Trophoblast cell (in vitro differentiated cells and primary cell): ENCODE results near the gene BMERB1.
A peak's percentile ranks its signal among the peaks of the same experiment; 100 is the strongest.
"Not testable (repeated sequence)": the region's sequence is repeated elsewhere in the genome, so short reads cannot be mapped to it uniquely, and the experiment has no call there.

ENCODE experiments used
- DNase-seq, 2 donors: peaks; one replicate each; pipeline ENCODE4 v3.0.0-alpha.2; 2016
- H2AFZ ChIP-seq: 2 replicates; pipeline ENCODE4 v1.6.1; 2013; ENCODE audit warnings: low read length, moderate library complexity, mild to moderate bottlenecking; ENCODE audit not compliant: insufficient read depth, poor library complexity
- H2AK5ac ChIP-seq: 2 replicates; pipeline ENCODE4 v1.6.1; 2013; ENCODE audit warnings: mild to moderate bottlenecking, low read length
- H2BK120ac ChIP-seq: 2 replicates; pipeline ENCODE4 v1.6.1; 2013; ENCODE audit warnings: low read length, mild to moderate bottlenecking, moderate library complexity; ENCODE audit not compliant: insufficient read depth, poor library complexity
- H2BK12ac ChIP-seq: 2 replicates; pipeline ENCODE4 v1.6.1; 2013; ENCODE audit warnings: mild to moderate bottlenecking, low read length, moderate library complexity
- H2BK5ac ChIP-seq: 2 replicates; pipeline ENCODE4 v1.6.1; 2013; ENCODE audit warnings: low read length, low read depth, moderate library complexity, mild to moderate bottlenecking; ENCODE audit not compliant: poor library complexity
- H3K14ac ChIP-seq: 2 replicates; pipeline ENCODE4 v1.6.1; 2013; ENCODE audit warnings: mild to moderate bottlenecking, low read length
- H3K18ac ChIP-seq: 2 replicates; pipeline ENCODE4 v1.6.1; 2013; ENCODE audit warnings: mild to moderate bottlenecking, low read length
- H3K23ac ChIP-seq: 2 replicates; pipeline ENCODE4 v1.6.1; 2013; ENCODE audit warnings: low read length
- H3K27ac ChIP-seq: 2 replicates; pipeline ENCODE4 v1.5.1; 2013; ENCODE audit warnings: low read depth, mild to moderate bottlenecking, inconsistent platforms, low read length, moderate library complexity
- H3K27me3 ChIP-seq: 2 replicates; pipeline ENCODE4 v1.6.1; 2013; ENCODE audit warnings: inconsistent platforms, mild to moderate bottlenecking, low read length, moderate library complexity; ENCODE audit not compliant: insufficient read depth
- H3K36me3 ChIP-seq, 2 experiments: 1 replicate in 1 of 2; 2 replicates in 1 of 2; pipeline ENCODE4 v1.6.1; 2013; ENCODE audit warnings: low read length in 2 of 2, mild to moderate bottlenecking in 2 of 2, moderate library complexity in 1 of 2; ENCODE audit not compliant: insufficient read depth in 2 of 2, control insufficient read depth in 1 of 2
- H3K4ac ChIP-seq: 2 replicates; pipeline ENCODE4 v1.6.1; 2013; ENCODE audit warnings: low read depth, mild to moderate bottlenecking, low read length, moderate library complexity
- H3K4me1 ChIP-seq, 2 experiments: 1 replicate in 1 of 2; 2 replicates in 1 of 2; pipeline ENCODE4 v1.6.1; 2013; ENCODE audit warnings: low read length in 2 of 2, mild to moderate bottlenecking in 2 of 2, moderate library complexity in 1 of 2; ENCODE audit not compliant: insufficient read depth in 2 of 2, control insufficient read depth in 1 of 2
- H3K4me2 ChIP-seq: 2 replicates; pipeline ENCODE4 v1.6.1; 2013; ENCODE audit warnings: inconsistent platforms, mild to moderate bottlenecking, low read length, moderate library complexity
- H3K4me3 ChIP-seq: 2 replicates; pipeline ENCODE4 v1.5.1; 2013; ENCODE audit warnings: mild to moderate bottlenecking, low read depth, low read length, inconsistent platforms
- H3K79me1 ChIP-seq: one replicate; pipeline ENCODE4 v1.6.1; 2013; ENCODE audit warnings: low read length
- H3K79me2 ChIP-seq: 2 replicates; pipeline ENCODE4 v1.6.1; 2013; ENCODE audit warnings: low read length, mild to moderate bottlenecking; ENCODE audit not compliant: control insufficient read depth, insufficient read depth, poor library complexity
- H3K9ac ChIP-seq: 2 replicates; pipeline ENCODE4 v1.6.1; 2013; ENCODE audit warnings: mild to moderate bottlenecking, low read length
- H3K9me3 ChIP-seq: 2 replicates; pipeline ENCODE4 v1.6.1; 2013; ENCODE audit warnings: low read depth, mild to moderate bottlenecking, control low read depth, inconsistent platforms, low read length; ENCODE audit not compliant: insufficient read depth
- H4K12ac ChIP-seq: 2 replicates; pipeline ENCODE4 v1.6.1; 2013; ENCODE audit warnings: low read depth, mild to moderate bottlenecking, low read length, moderate library complexity
- H4K8ac ChIP-seq: 2 replicates; pipeline ENCODE4 v1.6.1; 2013; ENCODE audit warnings: low read depth, mild to moderate bottlenecking, low read length, moderate library complexity
- H4K91ac ChIP-seq: one replicate; pipeline ENCODE4 v1.6.1; 2013; ENCODE audit warnings: low read depth, mild to moderate bottlenecking, low read length, moderate library complexity
- WGBS: extraction: QIAGEN DNeasy Blood & Tissue Kit; methylation state at CpG from one replicate; pipeline ENCODE4 v1.1.7; 2013; ENCODE audit warnings: missing lambda C conversion rate; ENCODE audit not compliant: insufficient read length, insufficient coverage; ENCODE audit errors: extremely low coverage; 5-methylcytosine and 5-hydroxymethylcytosine counted together

The BMERB1 gene

DNA sequence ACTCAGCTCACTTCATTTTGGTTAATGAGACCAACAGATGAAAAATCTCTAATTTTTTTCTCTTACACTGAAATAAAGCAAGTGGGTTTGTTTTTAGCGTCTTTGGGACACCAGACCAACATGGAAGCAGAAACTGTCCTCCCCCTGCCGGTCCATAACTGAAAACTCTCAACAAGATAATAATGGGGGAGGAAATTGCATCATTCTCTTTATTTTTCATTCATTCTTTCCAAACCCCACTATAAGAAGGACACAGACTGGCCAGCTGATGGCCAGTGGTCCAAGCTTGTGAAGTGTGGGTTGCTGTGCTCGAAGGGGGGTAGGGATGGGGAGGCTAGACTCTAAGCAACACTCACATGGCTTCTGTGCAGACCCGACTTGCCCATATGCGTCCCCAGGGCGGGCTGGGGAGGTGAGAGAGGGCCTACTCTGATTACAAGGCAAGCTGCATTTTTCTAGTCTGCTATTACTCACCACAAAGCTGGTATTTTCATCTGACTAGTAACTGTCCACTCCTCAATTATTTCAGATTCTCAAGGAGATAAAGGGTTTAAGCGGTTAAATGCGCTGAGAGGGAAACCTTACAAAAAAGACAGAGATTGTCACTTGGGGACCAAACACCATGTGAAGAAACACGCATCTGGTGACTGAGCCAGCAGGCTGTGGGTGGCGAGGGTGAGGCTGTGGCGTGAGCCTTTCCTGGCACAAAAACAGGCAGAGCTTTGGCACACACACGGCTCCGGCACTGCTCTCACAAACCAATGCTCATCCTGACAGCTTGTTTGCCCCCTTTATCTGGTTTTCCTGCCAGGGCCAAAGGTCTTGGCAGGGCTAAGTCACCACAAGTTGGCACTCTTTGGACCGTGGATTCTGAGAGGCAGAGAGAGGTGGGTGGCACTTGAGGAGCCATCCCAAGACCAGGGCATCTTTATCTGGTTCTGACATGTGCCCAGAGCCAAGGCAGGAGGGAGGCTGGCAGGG is 170.4 kb downstream of the BMERB1 start:
- Histone ChIP-seq H4K91ac (no peak overlapping the region), H3K18ac (no peak overlapping the region), H3K9me3 (no peaks in the 10 kb centered on the region), H3K79me2 (no peaks in the 10 kb centered on the region), H3K27ac (no peak overlapping the region), H3K79me1 (no peaks in the 10 kb centered on the region), H3K4me1 (peaks cover 0 to 2% of the 10 kb centered on the region in 2 experiments), H3K14ac (no peak overlapping the region), H3K36me3 (peaks cover 32 to 53% of the 10 kb centered on the region in 2 experiments), H3K23ac (no peak overlapping the region), H2BK12ac (no peak overlapping the region), H3K4me2 (no peak overlapping the region), H3K9ac (peak overlapping the region; percentile 12), H2BK120ac (no peak overlapping the region), H4K12ac (no peak overlapping the region), H3K4ac (no peak overlapping the region), H3K4me3 (peak overlapping the region; percentile 23), H3K27me3 (no peaks in the 10 kb centered on the region), H2AFZ (no peak overlapping the region), H2AK5ac (no peak overlapping the region), H2BK5ac (no peak overlapping the region), H4K8ac (no peak overlapping the region)
- no CpG with 5 or more reads among the region's 14 CpGs for WGBS
- peak in 1 of 2 donors; percentile 69 for DNase-seq

DNA sequence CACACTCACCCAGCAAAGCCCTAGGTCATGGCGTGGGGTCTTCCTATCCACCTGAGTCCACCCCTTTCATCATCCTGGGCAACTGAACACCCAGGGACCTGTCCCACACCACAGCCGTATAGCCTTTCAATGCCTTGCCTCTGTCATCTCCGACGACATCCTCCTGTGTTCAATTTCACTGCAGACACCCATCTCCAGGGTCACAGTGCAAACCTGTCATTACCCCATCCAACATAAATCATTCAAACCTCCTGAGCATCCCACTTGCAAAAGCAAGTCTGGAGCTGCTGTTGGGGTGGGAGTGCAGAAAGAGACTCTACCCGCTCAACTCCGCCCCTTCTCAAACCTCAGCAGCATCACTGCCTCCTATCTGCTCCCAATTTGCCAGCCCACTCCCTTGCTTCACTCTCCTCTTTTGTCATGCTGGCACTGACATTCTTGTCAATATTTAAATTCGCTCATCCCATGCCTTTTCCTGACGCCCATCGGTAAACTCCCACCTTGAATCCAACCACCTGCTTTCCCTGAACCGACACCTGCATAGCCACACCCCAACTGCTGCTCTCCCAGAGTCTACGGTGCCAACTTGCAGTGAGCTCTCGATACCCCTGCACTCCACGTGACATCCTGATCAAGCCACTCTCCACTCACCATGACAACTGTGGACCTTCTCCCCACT is 171.6 kb downstream of the BMERB1 start:
- Histone ChIP-seq H3K23ac (no peak overlapping the region), H3K27me3 (no peaks in the 10 kb centered on the region), H3K14ac (no peak overlapping the region), H3K36me3 (peaks cover 31 to 53% of the 10 kb centered on the region in 2 experiments), H3K79me1 (no peaks in the 10 kb centered on the region), H2AK5ac (no peak overlapping the region), H4K12ac (no peak overlapping the region), H2AFZ (no peak overlapping the region), H3K9ac (no peak overlapping the region), H3K27ac (no peak overlapping the region), H2BK120ac (no peak overlapping the region), H3K4me1 (peaks cover 0 to 2% of the 10 kb centered on the region in 2 experiments), H3K18ac (no peak overlapping the region), H3K4me3 (no peak overlapping the region), H2BK12ac (no peak overlapping the region), H4K8ac (no peak overlapping the region), H3K4me2 (no peak overlapping the region), H2BK5ac (no peak overlapping the region), H3K9me3 (no peaks in the 10 kb centered on the region), H3K4ac (no peak overlapping the region), H3K79me2 (no peaks in the 10 kb centered on the region), H4K91ac (no peak overlapping the region)
- WGBS = no CpG with 5 or more reads among the region's 13 CpGs
- no peak for DNase-seq

DNA sequence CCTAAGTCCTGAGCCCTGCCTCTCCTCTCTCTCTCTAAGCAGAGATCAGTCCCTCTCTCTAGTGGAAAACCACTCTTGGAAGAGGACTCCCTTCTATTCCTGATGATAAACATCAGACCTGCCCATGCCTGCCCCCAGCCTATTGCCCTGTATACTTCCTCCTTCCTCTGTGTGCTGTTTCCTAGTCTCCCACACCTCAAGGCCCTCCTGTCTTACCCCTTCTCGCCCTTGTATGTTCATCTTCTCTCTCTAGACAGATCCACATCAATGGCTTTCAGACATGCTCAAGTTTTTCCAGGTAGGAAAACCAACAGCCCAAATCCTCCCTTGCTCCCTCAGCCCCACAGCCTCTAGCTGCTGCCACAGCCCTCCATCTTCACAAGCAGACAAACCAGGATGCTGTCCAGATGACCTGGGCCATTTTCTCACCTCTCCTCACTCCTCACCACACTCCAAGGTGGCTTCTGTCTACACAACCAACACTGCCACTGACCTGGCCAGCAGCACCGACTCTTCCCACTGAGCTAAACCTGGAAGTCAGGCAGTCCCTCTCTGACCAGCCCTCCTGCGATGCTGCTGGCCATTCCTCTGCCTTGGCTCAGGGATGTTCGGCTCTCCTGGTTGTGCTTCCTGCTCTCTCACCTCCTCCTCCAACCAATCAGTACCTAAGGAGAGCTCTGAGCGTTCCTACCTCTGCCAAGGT is 172.3 kb downstream of the BMERB1 start:
- no peak overlapping the region for H3K18ac ChIP-seq
- H3K36me3 ChIP-seq = peaks cover 25 to 50% of the 10 kb centered on the region in 2 experiments
- H2AK5ac ChIP-seq = no peak overlapping the region
- no peaks in the 10 kb centered on the region for H3K27me3 ChIP-seq
- no CpG with 5 or more reads among the region's 5 CpGs for WGBS
- no peak for DNase-seq
- H3K23ac ChIP-seq = no peak overlapping the region
- no peak overlapping the region for H3K4ac ChIP-seq
- no peak overlapping the region for H3K14ac ChIP-seq
- H3K4me3 ChIP-seq = no peak overlapping the region
- no peak overlapping the region for H2AFZ ChIP-seq
- no peak overlapping the region for H2BK12ac ChIP-seq
- H3K79me2 ChIP-seq = no peaks in the 10 kb centered on the region
- H3K79me1 ChIP-seq = no peaks in the 10 kb centered on the region
- H2BK5ac ChIP-seq = no peak overlapping the region
- H4K91ac ChIP-seq = no peak overlapping the region
- no peaks in the 10 kb centered on the region for H3K9me3 ChIP-seq
- H4K12ac ChIP-seq = no peak overlapping the region
- no peak overlapping the region for H3K4me2 ChIP-seq
- H3K4me1 ChIP-seq = peaks cover 0 to 2% of the 10 kb centered on the region in 2 experiments
- no peak overlapping the region for H3K9ac ChIP-seq
- no peak overlapping the region for H2BK120ac ChIP-seq
- H3K27ac ChIP-seq = no peak overlapping the region
- no peak overlapping the region for H4K8ac ChIP-seq

DNA sequence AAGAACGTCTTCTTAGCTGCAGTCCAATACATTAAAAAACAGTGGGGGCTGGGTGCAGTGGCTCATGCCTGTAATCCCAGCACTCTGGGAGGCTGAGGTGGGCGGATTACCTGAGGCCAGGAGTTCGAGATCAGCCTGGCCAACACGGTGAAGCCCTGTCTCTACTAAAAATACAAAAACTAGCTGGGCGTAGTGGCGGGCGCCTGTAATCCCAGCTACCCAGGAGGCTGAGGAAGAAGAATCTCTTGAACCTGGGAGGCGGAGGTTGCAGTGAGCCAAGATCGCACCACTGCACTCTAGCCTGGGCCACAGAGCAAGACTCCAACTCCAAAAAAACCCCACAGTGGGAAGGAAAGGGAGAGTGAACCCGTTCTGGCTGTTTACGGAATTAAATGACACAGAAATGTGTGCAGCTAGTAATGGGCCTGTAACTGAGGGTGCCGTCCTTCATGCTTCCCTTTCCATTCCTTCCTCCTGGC is 172.9 kb downstream of the BMERB1 start:
- H3K4me2 ChIP-seq, H4K8ac ChIP-seq, H4K12ac ChIP-seq, H3K14ac ChIP-seq, H3K27me3 ChIP-seq, H3K27ac ChIP-seq, H3K4me1 ChIP-seq, H3K9ac ChIP-seq, H2BK5ac ChIP-seq, DNase-seq, H3K79me2 ChIP-seq, H2AFZ ChIP-seq, H3K9me3 ChIP-seq, H3K18ac ChIP-seq, H2BK12ac ChIP-seq, H2AK5ac ChIP-seq, H4K91ac ChIP-seq, H3K23ac ChIP-seq, H3K4ac ChIP-seq, H2BK120ac ChIP-seq, H3K79me1 ChIP-seq: not testable (repeated sequence)
- Histone ChIP-seq H3K4me3 (peak overlapping the region; percentile 43), H3K36me3 (peaks cover 23 to 50% of the 10 kb centered on the region in 2 experiments)
- WGBS = no CpG with 5 or more reads among the region's 12 CpGs
